ENCODE data around the gene SCRN1. TPM values are rescaled to one million over a fixed set of nuclear protein-coding genes. Genes with fewer than 3 reads are reported as not detected.

Gene SCRN1
- total RNA-seq, 1 experiment from 2014 or later = 37.9 TPM

GRCh38 chr7:29977886-29978651 lies 11.5 kb downstream of the SCRN1 start:
- no peaks in the 10 kb centered on the region for H3K27me3 ChIP-seq (ENCODE audit: low read length)
- no TSS peak for BruUV-seq (replicated peaks)
- no peak overlapping the region for H3K9ac ChIP-seq (ENCODE audit: low read length)
- no peaks in the 10 kb centered on the region for H3K9me3 ChIP-seq (ENCODE audit: low read length)
- intact Hi-C loops (cut with micrococcal nuclease) = no loop called here
- H3F3A ChIP-seq (ENCODE audit: low read length, unreplicated experiment) = no peaks in the 10 kb centered on the region
- DNase-seq = peak; percentile 13
- POLR2A ChIA-PET (ENCODE audit: unreplicated experiment) = no interaction called here
- CTCF ChIA-PET = interaction anchor here (0.9 kb wide), 1 partner anchor 20 kb away, joined by 4 read pairs; no protein-coding TSS in a partner anchor
- no peaks in the 10 kb centered on the region for H3K9me2 ChIP-seq (replicated peaks; ENCODE audit: low read length)
- no peak for TF ChIP-seq EZH2 (IDR thresholded peaks at IDR 0.05; ENCODE audit: low read length, unreplicated experiment)
- peak; percentile 36 for TF ChIP-seq CTCF (conservative IDR thresholded peaks at IDR 0.05; ENCODE audit: low read depth, low read length)
- H3K36me3 ChIP-seq (ENCODE audit: low read depth, low read length) = 0 out of 2 replicates have a peak, but pooled peaks cover 4% of the 10 kb centered on the region
- no peak overlapping the region for H3K27ac ChIP-seq (ENCODE audit: low read length)
- H2AFZ ChIP-seq (ENCODE audit: low read length) = no peak overlapping the region
- peaks cover 61% of the 10 kb centered on the region for H3K79me2 ChIP-seq (ENCODE audit: low read length)
- ATAC-seq = no peak; the same call in 1 of the 2 replicates
- H3K4me2 ChIP-seq (ENCODE audit: low read length) = no peak overlapping the region
- no peak overlapping the region for H3K4me3 ChIP-seq (ENCODE audit: low read length)
- no peaks in the 10 kb centered on the region for H3K4me1 ChIP-seq (ENCODE audit: insufficient read depth, low read length)
- H4K20me1 ChIP-seq (ENCODE audit: low read length) = no peaks in the 10 kb centered on the region

DNA sequence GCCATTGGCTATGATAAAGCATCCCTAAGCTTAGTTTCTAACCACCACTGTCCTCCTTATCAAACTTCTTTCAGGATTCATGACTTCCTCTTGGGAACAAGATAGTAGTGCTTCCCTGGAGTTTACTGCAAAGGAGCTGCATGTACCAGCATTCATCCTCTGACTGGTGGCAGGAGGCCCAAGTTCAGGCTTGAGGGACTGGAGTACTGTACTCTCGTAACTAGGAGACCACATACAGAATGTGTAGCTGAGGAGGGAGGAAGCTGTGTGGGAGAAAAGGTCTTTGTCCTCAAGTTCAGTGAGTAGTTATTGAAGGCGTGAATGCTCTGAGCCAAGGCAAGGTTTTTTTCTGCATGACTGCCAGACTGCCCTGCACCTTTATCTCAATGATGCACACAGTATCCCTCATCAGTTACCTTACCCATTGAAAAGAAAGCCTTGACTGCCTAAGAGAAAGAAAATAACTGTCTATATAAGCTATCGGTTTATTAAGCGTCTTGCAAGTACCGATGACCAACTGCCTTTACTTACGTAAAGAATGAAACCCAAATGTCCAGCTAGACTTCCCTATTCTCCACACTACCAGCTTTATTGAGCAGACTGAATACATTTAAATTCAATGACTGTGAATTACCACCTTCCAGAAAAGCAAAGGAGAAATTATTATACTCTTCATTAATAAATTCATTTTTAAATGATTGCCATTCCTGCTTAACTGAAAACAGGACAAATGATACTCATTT lies 12.8 kb downstream of the SCRN1 start:
- Histone ChIP-seq H3K9ac (ENCODE audit: low read length) (no peak overlapping the region), H3K9me2 (replicated peaks; ENCODE audit: low read length) (no peaks in the 10 kb centered on the region), H3K27ac (ENCODE audit: low read length) (no peak overlapping the region), H3K36me3 (ENCODE audit: low read depth, low read length) (0 out of 2 replicates have a peak, but pooled peaks cover 4% of the 10 kb centered on the region), H3K79me2 (ENCODE audit: low read length) (peaks cover 65% of the 10 kb centered on the region), H3K4me1 (ENCODE audit: insufficient read depth, low read length) (no peaks in the 10 kb centered on the region), H2AFZ (ENCODE audit: low read length) (no peak overlapping the region), H3K4me3 (ENCODE audit: low read length) (no peak overlapping the region), H3K9me3 (ENCODE audit: low read length) (no peaks in the 10 kb centered on the region), H3K4me2 (ENCODE audit: low read length) (no peak overlapping the region), H4K20me1 (ENCODE audit: low read length) (no peaks in the 10 kb centered on the region), H3F3A (ENCODE audit: low read length, unreplicated experiment) (no peaks in the 10 kb centered on the region), H3K27me3 (ENCODE audit: low read length) (no peaks in the 10 kb centered on the region)
- ChIA-PET CTCF (interaction anchor here (0.9 kb wide), 1 partner anchor 18 kb away, joined by 4 read pairs; no protein-coding TSS in a partner anchor), POLR2A (ENCODE audit: unreplicated experiment) (no interaction called here)
- TF ChIP-seq EZH2phosphoT487 (IDR thresholded peaks at IDR 0.05; ENCODE audit: borderline replicate concordance, low read length) (no peak), EZH2 (IDR thresholded peaks at IDR 0.05; ENCODE audit: low read length, unreplicated experiment) (no peak)
- DNase-seq (no peak), ATAC-seq (no peak)
- no TSS peak for BruUV-seq (replicated peaks)
- intact Hi-C loops (cut with micrococcal nuclease) = no loop called here

- ChIA-PET POLR2A (ENCODE audit: unreplicated experiment) (no interaction called here), CTCF (no interaction called here)
- no peak for ATAC-seq
Observed at GRCh38 chr7:29976266-29976665, 13.3 kb downstream of the SCRN1 start.

More at GRCh38 chr7:29976266-29976665, 13.3 kb downstream of the SCRN1 start:
- TF ChIP-seq EZH2 (IDR thresholded peaks at IDR 0.05; ENCODE audit: low read length, unreplicated experiment) = no peak
- TF ChIP-seq CTCF (conservative IDR thresholded peaks at IDR 0.05; ENCODE audit: low read depth, low read length) = no peak
- TF ChIP-seq EZH2phosphoT487 (IDR thresholded peaks at IDR 0.05; ENCODE audit: borderline replicate concordance, low read length) = no peak
- Histone ChIP-seq H3K4me2 (ENCODE audit: low read length) (no peak overlapping the region), H3K27ac (ENCODE audit: low read length) (no peak overlapping the region), H2AFZ (ENCODE audit: low read length) (no peak overlapping the region), H3K4me3 (ENCODE audit: low read length) (no peak overlapping the region), H4K20me1 (ENCODE audit: low read length) (no peaks in the 10 kb centered on the region), H3K4me1 (ENCODE audit: insufficient read depth, low read length) (no peaks in the 10 kb centered on the region), H3K9me3 (ENCODE audit: low read length) (no peaks in the 10 kb centered on the region), H3F3A (ENCODE audit: low read length, unreplicated experiment) (no peaks in the 10 kb centered on the region), H3K79me2 (ENCODE audit: low read length) (peaks cover 65% of the 10 kb centered on the region), H3K9me2 (replicated peaks; ENCODE audit: low read length) (no peaks in the 10 kb centered on the region), H3K36me3 (ENCODE audit: low read depth, low read length) (0 out of 2 replicates have a peak, but pooled peaks cover 4% of the 10 kb centered on the region), H3K27me3 (ENCODE audit: low read length) (no peaks in the 10 kb centered on the region), H3K9ac (ENCODE audit: low read length) (no peak overlapping the region)
- no peak for DNase-seq
- BruUV-seq (replicated peaks) = no TSS peak
- intact Hi-C loops (cut with micrococcal nuclease) = no loop called here
